Mucosa of descending colon (tissue), 3 donors: ENCODE data around the gene ARHGAP22. TPM values are rescaled to one million over a fixed set of nuclear protein-coding genes. Genes with fewer than 3 reads are reported as not detected.

Experiments used
- ATAC-seq: fragments of 200-7000 bp; cut with Tn5 transposase; one replicate; pipeline ENCODE4 v1.9.1; 2020; ENCODE audit warnings: mild to moderate bottlenecking, moderate library complexity
- DNase-seq, 3 donors: peaks; one replicate each; pipeline ENCODE4 v3.0.0-alpha.2; 2020
- H3K36me3 ChIP-seq: fragments of 200-600 bp; one replicate; pipeline ENCODE4 v1.8.0; 2021; ENCODE audit warnings: low read depth, mild to moderate bottlenecking
- H3K4me1 ChIP-seq: fragments of 200-600 bp; one replicate; pipeline ENCODE4 v1.8.0; 2021; ENCODE audit warnings: low read depth, mild to moderate bottlenecking
- H3K4me3 ChIP-seq: fragments of 200-600 bp; one replicate; pipeline ENCODE4 v1.8.0; 2021; ENCODE audit warnings: mild to moderate bottlenecking
- H3K9me3 ChIP-seq: fragments of 200-600 bp; one replicate; pipeline ENCODE4 v1.8.0; 2021; ENCODE audit warnings: mild to moderate bottlenecking
- intact Hi-C, 2 donors: fragments of 100-400 bp; cut with DNase I in 1 of 2; cut with micrococcal nuclease in 1 of 2; formaldehyde crosslinking; loops; one replicate each; pipeline versions ENCODE4 v1.11.0 to v1.11.1; 2022; cut with DNase I, micrococcal nuclease
- total RNA-seq, 3 donors: library from RNA; stranded (reverse); fragmentation: NEBNext Ultra II Directional in 2 of 3; extraction: Animal tissue kit (Norgen Biotek cat#: 25700) in 2 of 3; gene quantifications; one replicate each; pipeline versions ENCODE4 v1.2.1 to v1.2.4, GENCODE V29; 2021 to 2023
- TF ChIP-seq, protein P1 (sequence below): fragments of 200-600 bp; IDR thresholded peaks from one replicate; pipeline ENCODE4 v1.8.0; 2022; ENCODE audit warnings: antibody characterized with exemption, mild to moderate bottlenecking
- donor health status: DM: no; HTN: no; CAD: no; lungs with moderate emphysema.
- donor health status: DM: no; HTN: no; CAD: no.
- donor health status: DM: no; HTN: yes; CAD: no.

Gene ARHGAP22
- total RNA-seq, 3 donors from 2014 or later, result 0.93 to 5.9 (median 1.3) TPM

DNA sequence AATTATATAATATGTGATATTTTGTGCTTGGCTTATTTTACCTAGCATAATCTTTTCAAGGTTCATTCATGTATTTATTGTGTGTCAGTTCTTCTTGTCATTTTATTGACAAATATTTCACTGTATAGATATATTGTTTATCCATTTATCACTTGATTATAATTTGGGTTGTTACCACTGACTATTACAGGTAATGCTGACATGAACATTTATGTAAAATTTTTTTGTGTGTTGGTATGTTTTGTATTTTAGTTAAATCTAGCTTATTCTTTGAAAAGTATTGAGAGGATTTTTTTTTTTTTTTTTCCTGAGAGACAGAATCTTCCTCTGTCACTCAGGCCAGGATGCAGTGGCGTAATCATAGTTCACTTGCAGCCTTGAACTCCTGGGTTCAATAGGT, 190.7 kb downstream of the ARHGAP22 start:
- intact Hi-C loops, result no loop called here
- no peak for ATAC-seq
- H3K4me3 ChIP-seq, result no peak overlapping the region
- H3K4me1 ChIP-seq, result no peaks in the 10 kb centered on the region
- DNase-seq, result no peak
- TF ChIP-seq, protein P1, sequence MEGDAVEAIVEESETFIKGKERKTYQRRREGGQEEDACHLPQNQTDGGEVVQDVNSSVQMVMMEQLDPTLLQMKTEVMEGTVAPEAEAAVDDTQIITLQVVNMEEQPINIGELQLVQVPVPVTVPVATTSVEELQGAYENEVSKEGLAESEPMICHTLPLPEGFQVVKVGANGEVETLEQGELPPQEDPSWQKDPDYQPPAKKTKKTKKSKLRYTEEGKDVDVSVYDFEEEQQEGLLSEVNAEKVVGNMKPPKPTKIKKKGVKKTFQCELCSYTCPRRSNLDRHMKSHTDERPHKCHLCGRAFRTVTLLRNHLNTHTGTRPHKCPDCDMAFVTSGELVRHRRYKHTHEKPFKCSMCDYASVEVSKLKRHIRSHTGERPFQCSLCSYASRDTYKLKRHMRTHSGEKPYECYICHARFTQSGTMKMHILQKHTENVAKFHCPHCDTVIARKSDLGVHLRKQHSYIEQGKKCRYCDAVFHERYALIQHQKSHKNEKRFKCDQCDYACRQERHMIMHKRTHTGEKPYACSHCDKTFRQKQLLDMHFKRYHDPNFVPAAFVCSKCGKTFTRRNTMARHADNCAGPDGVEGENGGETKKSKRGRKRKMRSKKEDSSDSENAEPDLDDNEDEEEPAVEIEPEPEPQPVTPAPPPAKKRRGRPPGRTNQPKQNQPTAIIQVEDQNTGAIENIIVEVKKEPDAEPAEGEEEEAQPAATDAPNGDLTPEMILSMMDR, result no peak
- no peaks in the 10 kb centered on the region for H3K36me3 ChIP-seq
- H3K9me3 ChIP-seq, result peaks cover 12% of the 10 kb centered on the region

DNA sequence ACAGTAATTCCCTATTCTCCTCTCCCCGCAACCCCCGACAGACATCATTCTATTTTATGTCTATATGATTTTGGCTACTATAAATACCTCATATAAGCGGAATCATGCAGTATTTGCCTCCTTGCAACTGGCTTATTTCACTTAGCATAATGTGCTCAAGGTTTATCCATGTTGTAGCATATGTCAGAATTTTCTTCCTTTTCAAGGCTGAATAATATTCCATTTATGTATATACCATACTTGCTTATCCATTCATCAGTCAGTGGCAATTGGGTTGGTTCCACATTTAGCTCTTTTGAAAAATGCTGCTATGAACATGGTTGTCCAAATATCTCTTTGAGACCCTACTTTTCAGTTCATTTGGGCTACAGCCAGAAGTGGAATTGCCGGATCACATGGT, 191.9 kb downstream of the ARHGAP22 start:
- peaks cover 12% of the 10 kb centered on the region for H3K9me3 ChIP-seq
- ATAC-seq (no peak), DNase-seq (no peak)
- no peaks in the 10 kb centered on the region for H3K4me1 ChIP-seq
- no peak overlapping the region for H3K4me3 ChIP-seq
- TF ChIP-seq, protein P1, result no peak
- intact Hi-C loops, result no loop called here
- no peaks in the 10 kb centered on the region for H3K36me3 ChIP-seq

DNA sequence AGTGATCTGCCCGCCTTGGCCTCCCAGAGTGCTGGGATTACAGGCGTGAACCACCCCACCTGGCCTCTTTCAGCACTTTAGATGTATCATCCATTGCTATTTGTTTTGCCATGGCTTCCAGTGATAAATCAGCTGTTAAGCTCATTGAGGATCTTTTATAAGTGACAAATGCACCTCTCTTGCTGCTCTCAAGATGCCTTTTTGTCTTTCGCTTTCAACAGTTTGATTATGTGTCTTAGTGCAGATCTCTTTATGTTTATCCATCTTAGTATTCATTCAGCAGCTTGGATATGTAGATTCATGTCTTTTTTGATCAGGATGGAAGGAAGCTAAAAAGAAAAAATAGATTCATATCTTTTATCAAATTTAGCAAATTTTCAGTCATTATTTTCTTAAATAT, 192.8 kb downstream of the ARHGAP22 start:
- DNase-seq (no peak), ATAC-seq (no peak)
- Histone ChIP-seq H3K4me1 (no peaks in the 10 kb centered on the region), H3K36me3 (no peaks in the 10 kb centered on the region), H3K4me3 (no peak overlapping the region), H3K9me3 (peaks cover 12% of the 10 kb centered on the region)
- intact Hi-C loops, result no loop called here
- TF ChIP-seq, protein P1, result no peak

DNA sequence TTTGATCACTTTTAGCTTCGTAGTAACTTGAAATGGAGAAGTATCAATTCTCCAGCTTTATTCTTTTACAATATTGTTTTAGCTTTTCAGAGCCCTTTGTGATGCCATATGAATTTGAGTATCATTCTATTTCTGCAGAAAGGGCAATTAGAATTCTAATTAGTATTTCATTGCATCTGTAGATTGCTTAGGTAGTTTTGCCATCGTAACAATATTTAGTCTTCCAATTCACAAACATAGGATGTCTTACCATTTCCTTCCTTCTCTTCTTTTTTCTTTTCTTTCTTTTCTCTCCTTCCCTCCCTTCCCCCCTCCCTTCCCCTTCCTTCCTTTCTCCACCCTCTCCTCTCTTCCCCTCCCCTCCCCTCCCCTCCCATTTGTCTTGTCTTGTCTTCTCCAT, 193.4 kb downstream of the ARHGAP22 start:
- Histone ChIP-seq H3K36me3 (no peaks in the 10 kb centered on the region), H3K4me3 (no peak overlapping the region), H3K4me1 (no peaks in the 10 kb centered on the region), H3K9me3 (peaks cover 12% of the 10 kb centered on the region)
- no peak for DNase-seq
- ATAC-seq, result no peak
- TF ChIP-seq, protein P1, result no peak
- intact Hi-C loops, result no loop called here

DNA sequence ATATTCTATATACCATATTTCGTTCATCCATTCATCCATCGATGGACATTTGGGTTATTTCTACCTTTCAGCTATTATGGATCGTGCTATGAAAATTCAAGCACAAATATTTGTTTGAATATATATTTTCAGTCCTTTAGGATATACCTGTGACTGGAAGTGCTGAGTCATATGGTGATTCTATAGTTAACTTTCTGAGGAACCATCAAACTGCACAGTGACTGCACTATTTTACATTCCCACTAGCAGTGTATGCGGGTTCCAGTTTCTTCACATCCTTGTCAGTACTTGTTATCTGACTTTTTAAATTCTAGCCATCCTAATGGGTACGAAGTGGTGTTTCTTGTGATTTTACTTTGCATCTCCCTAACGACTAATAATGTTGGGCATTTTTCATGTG, 194.4 kb downstream of the ARHGAP22 start:
- no peaks in the 10 kb centered on the region for H3K36me3 ChIP-seq
- peaks cover 12% of the 10 kb centered on the region for H3K9me3 ChIP-seq
- TF ChIP-seq, protein P1, result no peak
- H3K4me1 ChIP-seq, result no peaks in the 10 kb centered on the region
- intact Hi-C loops, result no loop called here
- ATAC-seq, result no peak
- DNase-seq, result no peak
- H3K4me3 ChIP-seq, result no peak overlapping the region

DNA sequence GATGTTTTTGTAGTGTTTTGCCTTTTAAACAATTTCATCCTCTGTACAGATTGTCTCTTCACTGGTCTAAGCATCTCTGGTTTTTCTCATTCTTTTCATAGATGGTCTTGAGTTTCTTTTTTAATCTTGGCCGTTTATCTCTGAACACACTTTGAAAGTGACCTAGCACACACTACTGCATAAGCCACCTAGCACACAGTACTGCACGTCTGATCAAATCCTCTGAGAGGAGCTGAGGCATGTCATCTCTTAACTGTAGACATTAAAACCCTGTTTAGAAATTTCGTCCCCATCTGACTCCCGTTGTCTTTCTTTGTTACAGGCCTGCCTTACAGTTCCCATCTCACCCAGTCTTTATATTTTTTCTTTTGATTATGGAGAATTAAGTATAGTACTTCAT, 198.2 kb downstream of the ARHGAP22 start:
- Histone ChIP-seq H3K9me3 (peaks cover under 1% of the 10 kb centered on the region), H3K36me3 (no peaks in the 10 kb centered on the region), H3K4me3 (no peak overlapping the region), H3K4me1 (no peaks in the 10 kb centered on the region)
- ATAC-seq, result no peak
- DNase-seq, result no peak
- TF ChIP-seq, protein P1, result no peak
- intact Hi-C loops, result no loop called here
